Superior temporal gyrus (tissue), 1 donor: ENCODE measurements around the gene CHAC1.

Experiments used
- DNase-seq: peaks from one replicate; pipeline ENCODE4 v3.0.0-alpha.2; 2016; ENCODE audit errors: extremely low spot score

Gene CHAC1

DNA sequence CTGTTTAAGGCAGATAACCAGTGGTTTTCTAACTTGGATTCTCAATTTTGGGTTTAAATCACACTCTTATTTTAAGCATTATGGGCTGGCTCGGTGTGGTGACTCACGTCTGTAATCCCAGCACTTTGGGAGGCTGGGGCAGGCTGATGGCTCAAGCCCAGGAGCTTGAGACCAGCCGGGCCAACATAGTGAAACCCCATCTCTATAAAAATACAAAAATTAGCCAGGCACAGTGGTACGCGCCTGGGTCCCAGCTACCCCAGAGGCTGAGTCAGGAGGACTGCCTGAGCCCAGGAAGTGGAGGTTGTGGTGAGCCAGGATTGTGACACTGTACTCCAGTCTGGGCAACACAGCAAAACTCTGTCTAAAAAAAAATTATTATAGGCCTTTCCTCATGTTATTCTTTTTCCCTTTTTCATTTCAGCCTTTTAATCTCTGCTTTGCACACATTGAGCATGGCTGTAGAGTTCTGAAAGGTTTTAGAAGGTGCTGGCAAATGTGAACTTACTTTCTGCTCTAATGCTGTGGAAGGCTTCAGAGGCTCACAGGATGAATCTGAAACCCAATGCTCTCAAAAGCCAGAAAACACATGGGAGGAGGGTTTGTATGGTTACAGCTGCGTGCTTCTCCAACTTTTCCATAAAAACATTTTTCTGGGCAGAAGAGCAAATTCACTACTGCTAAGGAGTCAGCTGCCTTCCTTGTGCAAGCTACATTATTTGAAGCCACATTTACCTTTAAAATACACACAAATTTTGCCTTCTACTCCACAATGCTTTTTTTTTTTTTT is 32.5 kb downstream of the CHAC1 start:
- no peak for DNase-seq

- DNase-seq = no peak
These were observed 33.5 kb downstream of the CHAC1 start for GRCh38 chr15:40986820-40987219.

DNA sequence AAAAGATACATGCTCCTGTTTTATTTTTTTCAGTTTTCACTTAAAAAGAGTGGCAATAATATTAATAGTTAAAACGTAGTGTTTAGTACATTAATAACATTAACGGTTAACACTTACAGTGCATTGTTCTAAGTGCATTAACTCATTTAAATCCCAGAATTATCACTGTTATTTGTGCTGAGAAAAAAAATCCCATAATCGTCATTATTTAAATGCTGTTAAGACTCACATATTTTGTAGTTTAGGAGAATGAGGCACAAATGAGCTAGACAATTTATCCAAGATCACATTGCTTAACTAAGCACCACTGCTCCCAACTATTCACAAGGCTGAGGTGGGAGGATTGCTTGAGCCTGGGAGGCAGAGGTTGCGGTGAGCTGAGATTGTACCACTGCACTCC is 34.9 kb downstream of the CHAC1 start:
- no peak for DNase-seq

DNA sequence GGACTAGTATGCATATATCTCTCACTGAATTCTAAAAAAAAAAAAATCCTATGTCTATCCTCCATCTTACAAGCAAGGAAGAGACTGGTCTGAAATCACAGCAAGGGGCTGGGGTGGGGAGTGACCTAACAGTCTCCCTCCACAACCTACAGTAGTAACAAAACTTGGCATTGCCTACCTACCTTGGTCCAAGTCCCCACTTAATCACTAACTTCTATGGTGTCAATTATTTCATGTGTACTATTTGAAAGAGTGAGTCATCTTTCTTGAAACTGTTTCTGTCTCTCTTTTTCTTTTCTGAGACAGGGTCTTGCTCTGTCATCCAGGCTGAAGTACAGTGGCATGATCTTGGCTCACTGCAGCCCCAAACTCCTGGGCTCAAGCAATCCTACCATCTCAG is 36.8 kb downstream of the CHAC1 start:
- DNase-seq = no peak

GRCh38 chr15:40990789-40991188 is 37.5 kb downstream of the CHAC1 start:
- DNase-seq = no peak

- no peak for DNase-seq
These were observed 38.1 kb downstream of the CHAC1 start for GRCh38 chr15:40991355-40991754.

DNA sequence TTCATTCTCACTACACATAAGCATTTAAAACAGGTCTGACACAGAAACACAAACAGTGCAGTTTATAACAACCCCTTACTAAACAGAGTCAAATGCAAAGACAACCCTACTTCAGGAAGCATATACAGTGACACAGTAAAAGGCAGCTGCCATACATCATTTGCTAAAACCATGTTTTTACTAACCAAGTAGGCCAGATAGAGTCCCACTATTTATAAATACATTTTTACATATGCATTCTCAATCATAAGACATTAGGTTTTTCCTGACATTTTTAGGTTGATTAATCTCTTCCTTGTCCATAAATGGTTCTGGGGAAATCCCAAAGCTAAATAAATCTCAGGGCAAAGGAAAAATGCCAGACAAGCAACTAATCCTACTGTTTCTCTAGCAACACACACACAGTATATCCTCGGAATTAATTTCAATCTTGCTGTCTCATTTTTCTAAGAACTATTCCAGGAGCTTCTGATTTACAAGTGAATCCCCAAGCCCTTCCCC is 39.0 kb downstream of the CHAC1 start:
- no peak for DNase-seq

GRCh38 chr15:40992825-40993224 is 39.6 kb downstream of the CHAC1 start:
- DNase-seq = no peak

DNA sequence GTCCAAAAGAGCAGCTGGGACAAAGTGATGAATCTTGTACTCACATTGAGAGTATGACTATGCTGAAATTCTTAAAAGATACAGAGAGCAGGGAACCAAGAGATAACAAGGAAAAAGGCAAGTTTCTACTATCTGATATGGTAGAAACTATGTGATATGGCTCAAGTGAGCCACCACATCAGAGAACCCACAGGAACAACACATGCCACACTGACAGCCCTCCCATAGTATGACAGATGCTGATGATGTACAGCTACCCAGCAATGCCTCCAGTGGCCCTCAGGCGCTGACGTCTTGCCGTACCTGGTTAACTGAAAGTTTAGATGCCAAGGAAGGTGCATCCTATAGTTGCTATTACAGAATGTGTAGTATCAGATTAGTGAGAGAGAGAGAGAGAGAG is 42.4 kb downstream of the CHAC1 start:
- DNase-seq = no peak

- DNase-seq = no peak
These were observed 45.9 kb downstream of the CHAC1 start for GRCh38 chr15:40999190-40999589.

DNA sequence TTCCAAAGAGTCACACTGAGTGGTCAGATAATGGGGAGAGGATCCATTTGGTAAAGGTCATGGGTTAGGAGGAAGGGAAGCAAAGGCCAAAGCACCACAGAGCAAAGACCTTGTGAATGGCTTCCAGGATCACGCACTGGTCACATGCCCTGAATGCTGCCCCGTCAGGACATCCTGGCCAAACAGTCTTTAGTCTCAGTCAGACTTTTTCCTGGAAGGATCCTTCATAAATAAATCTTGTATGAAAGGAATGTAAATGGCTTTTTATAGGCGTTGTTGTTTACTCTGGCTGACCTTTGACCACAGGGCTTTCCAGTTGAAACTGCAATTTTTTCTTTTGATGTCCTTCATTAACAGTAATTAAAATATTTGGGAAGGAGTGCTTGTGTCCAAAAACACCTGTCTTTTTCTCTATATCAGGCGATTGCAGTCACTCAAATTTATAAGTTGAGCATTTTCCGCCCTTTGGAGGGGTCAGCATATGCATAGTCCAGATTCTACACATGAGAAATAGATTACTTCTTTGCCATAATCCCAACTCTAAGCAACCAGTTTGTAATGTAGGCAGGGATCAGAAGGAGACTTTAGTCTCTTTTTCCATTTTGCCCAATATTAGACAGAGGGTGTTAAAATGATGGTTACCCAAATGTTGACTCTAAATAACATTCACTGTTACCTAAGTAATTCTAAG is 48.4 kb downstream of the CHAC1 start:
- DNase-seq = no peak

GRCh38 chr15:41004490-41004889 is 51.2 kb downstream of the CHAC1 start:
- DNase-seq = no peak
